HG03571 (cell line): ENCODE measurements around the gene DEPDC1B.
"Not testable (repeated sequence)": the region's sequence is repeated elsewhere in the genome, so short reads cannot be mapped to it uniquely, and the experiment has no call there.

ENCODE experiments used
- ATAC-seq: cut with Tn5 transposase; IDR thresholded peaks from one replicate; pipeline ENCODE4 v1.9.1; 2021; ENCODE audit not compliant: unreplicated experiment

Gene DEPDC1B

GRCh38 chr5:60586307-60586901, 113.6 kb downstream of the DEPDC1B start:
- no peak for ATAC-seq

- no peak for ATAC-seq
These were observed 114.3 kb downstream of the DEPDC1B start for GRCh38 chr5:60585618-60586017.

DNA sequence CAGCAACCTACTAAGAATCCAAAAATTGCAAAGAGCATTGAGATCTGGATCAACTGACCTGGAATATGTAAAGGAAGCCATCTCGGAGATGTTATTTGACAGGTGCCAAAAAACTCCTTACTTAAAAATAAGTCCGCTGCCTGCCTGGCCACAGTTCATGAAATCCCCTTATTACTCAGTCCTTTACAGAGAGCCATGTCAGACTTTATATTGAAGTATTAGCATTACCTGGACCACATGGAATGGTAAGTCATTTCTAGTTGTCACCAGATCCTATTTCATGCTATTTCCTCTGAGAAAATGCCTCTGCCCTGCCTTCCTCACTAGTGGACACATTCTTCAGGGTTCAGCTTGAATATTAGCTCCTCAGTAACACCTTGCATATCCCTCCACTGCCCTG, 115.7 kb downstream of the DEPDC1B start:
- no peak for ATAC-seq

GRCh38 chr5:60583616-60584015, 116.3 kb downstream of the DEPDC1B start:
- no peak for ATAC-seq

DNA sequence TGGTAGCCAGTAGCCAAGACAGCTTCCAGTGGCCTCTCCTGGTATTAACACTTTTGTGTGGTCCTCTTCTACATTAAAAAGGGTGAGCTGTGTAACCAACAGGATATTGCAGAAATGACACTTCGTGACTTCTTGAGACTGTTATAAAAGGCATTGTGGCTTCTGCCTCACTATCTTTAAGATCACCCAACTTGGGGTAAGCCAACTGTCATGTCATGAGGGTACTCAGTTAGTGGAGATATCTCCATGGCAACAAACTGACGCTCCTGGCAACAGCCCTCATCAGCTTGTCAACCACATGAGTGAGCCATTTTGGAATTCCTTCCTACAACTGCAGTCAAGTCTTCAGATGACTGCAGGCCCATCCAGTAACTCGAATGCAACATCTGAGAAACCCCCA, 121.7 kb downstream of the DEPDC1B start:
- no peak for ATAC-seq

GRCh38 chr5:60577116-60577515, 122.8 kb downstream of the DEPDC1B start:
- ATAC-seq = no peak

- no peak for ATAC-seq
These were observed 123.5 kb downstream of the DEPDC1B start for GRCh38 chr5:60576425-60576824.

GRCh38 chr5:60568646-60569045, 131.3 kb downstream of the DEPDC1B start:
- no peak for ATAC-seq

DNA sequence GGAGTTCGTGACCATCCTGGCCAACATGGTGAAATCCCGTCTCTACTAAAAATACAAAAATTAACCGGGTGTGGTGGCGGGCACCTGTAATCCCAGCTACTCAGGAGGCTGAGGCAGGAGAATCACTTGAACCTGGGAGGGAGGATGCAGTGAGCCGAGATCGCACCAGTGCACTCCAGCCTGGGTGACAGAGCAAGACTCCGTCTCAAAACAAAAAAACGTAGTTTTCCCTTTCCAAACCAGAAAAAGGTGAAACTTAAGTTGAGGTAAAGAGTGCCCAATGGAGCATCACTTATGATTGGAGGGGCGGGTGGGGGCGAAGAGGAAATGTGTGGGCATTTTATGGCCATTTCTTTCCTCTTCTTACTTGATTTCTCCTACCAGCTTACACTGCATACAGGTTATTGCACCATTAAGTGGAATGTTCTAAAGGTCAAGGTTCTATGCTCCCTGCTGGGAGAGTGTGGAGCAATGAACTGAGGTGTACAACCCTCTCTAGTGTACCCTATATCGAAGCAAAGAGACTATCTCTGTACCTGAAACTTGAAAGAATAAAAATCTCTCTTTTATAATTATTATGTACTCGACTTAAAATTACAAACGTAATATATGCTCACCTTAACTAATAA, 136.2 kb downstream of the DEPDC1B start:
- ATAC-seq = no peak

DNA sequence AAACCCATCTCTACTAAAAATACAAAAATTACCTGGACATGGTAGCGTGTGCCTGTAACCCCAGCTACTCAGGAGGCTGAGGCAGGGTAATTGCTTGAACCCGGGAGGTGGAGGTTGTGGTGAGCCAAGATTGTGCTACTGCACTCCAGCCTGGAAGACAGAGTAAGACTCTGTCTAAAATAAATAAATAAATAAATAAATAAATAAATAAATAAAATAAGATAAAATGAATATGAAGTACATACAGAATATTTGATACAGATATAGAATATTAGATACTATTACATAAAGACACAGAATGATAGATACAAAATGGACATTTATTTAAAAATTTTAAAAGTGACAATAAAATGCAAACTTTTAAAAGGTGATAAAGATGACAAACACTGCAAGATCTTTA, 146.7 kb downstream of the DEPDC1B start:
- ATAC-seq = not testable (repeated sequence)

DNA sequence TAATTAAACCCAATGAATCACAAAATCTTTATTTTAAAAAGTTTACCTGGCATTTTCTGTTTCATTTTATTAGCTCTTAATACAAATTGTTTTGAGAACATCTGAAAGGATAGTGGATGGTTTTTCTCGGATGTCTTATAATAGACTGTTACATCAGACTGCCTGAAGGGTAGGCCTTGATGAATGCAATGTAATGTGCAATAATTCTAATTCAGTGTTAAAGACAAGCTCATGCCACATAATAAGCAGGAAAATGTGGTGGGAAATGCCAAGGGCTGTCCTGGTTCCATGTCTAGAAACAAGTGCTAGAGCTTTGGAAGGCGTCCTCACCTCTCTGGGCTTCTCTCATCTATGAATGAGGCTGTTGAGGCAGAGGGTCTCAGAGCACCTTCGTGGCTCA, 148.1 kb downstream of the DEPDC1B start:
- no peak for ATAC-seq

- ATAC-seq = no peak
These were observed 148.7 kb downstream of the DEPDC1B start for GRCh38 chr5:60551250-60551649.

DNA sequence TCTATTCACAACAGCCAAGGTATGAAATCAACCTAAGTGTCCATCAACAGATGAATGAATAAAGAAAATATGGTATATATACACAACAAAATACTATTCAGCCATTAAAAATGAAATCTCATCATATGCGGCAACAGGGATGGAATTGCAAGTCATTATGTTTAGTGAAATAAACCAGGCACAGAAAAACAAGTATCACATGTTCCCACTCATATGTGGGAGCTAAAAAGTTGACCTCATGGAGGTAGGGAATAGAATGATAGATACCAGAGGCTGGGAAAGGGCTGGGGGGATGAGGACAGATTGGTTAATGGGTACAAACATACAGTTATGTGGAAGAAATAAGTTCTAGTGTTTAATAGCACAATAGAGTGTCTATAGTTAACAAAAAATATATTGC, 149.7 kb downstream of the DEPDC1B start:
- no peak for ATAC-seq

- no peak for ATAC-seq
These were observed 150.1 kb downstream of the DEPDC1B start for GRCh38 chr5:60549841-60550240.
